Measurements from ENCODE around the gene CDYL2.

Gene CDYL2

DNA sequence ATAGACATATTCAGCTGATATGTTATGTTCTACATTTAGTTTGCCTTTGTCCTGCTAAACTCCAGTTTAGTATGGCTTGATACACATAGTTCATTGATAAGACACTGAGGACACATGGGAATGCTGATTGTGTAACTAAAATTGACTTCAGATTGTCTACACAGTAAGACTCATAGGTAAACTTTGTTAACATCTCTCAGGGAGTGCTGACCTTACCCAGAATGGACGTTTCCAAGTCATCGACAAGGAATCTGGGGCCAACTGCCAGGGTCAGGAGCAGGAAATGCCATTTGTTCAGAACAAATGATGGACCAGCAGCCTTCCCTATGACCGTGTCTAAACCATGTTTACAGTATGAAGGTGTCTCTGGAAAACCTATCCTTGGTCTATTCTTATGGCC is 204.9 kb downstream of the CDYL2 start:
- DNase-seq, result no peak

- no peak for DNase-seq
These were observed 207.7 kb downstream of the CDYL2 start for GRCh38 chr16:80596507-80597207.

DNA sequence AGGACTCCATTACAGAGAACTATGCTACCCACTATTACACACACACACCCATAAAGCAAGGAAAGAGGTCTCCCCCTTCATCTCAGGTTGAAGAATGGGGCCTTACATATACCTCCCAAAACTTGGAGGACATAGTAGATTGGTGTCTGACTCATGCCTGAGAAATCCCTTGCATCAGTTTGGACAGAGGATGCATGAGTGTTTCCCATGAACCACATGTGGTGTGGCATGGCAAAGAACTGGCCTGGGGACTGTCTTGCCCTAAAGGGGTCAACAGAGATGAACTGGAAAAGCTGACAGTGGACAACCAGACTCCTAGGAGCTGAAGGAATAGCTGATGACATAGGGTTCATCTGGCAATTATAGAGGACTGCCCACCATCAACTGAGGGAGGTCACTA is 209.6 kb downstream of the CDYL2 start:
- DNase-seq, result no peak

GRCh38 chr16:80592273-80592672 is 212.1 kb downstream of the CDYL2 start:
- DNase-seq, result no peak

- DNase-seq, result no peak
These were observed 213.1 kb downstream of the CDYL2 start for GRCh38 chr16:80591071-80591915.

DNA sequence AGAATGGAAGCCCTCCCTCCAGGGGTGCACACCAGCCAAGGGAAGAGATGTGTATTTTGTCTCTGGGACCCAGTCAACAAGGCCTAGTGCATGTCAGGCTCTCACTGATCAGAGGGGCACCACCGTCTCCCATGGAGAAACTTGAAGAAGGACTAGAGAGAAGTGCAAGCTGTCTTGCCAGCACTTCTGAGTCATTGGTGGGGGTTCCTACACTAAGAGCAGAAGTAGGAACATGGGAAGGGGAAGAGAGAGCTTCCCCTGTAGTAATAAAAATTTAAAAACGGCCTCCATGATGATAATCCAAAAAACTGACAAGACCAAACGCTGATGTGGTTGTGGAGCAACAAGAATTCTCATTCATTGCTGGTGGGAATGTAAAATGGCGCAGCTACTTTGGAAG is 217.3 kb downstream of the CDYL2 start:
- DNase-seq, result no peak

DNA sequence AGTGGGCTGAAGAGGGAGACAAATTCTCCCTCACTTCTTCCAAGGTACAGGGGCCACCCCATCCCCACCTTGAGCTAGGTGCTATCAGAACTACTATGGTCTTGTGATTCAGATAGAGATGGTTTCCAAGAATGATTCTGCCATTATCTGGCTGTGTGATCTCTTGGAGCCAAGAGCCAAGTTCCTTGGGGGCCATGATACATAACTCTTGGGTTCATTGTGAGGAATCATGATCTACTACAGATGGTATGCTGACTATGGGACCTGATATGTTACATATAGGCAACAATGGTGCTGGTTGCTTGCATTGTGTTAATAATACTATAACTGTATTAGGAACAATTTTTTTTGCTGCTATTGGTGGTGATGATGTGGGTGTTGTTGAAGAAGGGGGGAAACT is 217.9 kb downstream of the CDYL2 start:
- no peak for DNase-seq

DNA sequence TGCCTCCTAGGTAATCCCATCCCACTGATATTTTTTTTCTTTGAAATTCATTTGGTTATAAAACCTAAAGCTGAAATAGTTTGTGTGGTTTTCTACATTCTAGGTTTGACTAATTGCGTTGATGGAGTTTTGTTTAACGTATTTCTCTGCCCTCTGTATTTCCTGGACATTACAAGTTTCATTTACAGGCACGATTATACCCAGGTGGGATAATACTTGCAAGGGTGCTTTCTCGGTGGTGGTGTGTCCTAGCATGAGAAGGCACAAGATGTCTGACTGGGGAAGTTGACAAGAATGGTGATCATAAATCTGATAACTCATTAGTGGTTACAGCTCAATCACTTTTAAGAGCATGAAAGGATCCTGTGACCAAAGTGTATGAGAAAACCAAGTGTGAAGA is 218.6 kb downstream of the CDYL2 start:
- DNase-seq, result no peak

DNA sequence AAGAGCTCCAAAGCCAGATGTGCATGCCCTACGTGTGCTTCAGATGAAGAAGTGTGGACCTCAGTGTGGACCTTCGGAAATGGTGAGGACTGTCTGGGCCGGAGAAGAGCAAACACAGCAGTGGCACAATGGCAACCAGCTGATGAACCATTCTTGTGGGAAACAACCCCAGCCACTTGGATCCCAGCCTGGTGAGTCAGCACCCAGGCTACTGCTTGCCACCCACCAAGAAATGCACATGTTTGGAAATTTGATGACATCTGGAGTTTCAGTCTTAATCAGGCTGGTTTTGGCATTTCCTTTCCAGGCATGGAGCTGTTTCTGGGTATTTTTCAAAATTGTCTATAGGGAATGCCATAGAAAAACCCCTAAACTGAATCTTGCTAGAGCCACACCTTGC is 220.9 kb downstream of the CDYL2 start:
- peak in 5 of 51 donors; percentile 1 to 40 (median 10) for DNase-seq

GRCh38 chr16:80580109-80580832 is 224.1 kb downstream of the CDYL2 start:
- DNase-seq, result no peak

DNA sequence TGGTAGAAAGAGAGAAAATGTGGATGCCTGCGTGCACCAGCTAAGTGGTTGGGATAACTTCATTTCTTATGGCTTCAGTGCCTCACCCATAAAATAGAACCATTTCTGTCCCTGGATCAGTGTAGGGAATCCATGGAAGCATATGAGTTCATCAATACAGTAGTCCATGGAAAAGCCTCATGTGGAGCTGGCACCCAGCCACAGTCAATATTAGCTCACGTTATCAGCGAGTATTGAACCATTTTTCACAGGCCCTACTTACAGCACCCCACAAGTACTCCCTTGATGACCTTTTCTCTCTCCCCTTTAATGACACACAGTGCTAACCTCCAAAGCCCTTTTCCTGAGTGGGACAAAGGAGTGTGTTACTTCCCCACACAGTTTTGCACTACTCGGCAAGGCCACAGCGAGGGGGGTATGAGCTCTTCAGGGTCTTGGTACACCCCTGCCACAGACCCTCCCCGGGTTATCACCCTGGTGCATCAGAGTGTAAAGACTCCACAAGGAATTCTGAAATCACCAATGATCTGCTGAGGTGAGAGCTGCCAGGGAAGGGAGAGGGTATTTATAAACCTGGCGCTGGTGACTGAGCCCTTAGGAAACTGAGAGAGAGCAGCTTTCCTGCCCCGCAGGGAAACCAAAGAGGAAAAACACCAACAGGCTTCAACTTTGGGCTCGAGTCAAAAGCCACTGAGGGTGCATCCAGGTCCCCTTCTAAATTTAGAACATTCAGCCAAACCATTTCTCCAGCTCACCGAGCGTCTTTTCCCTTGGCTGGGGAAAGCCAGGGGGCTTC is 226.7 kb downstream of the CDYL2 start:
- no peak for DNase-seq

GRCh38 chr16:80576343-80576912 is 228.0 kb downstream of the CDYL2 start:
- DNase-seq, result no peak

DNA sequence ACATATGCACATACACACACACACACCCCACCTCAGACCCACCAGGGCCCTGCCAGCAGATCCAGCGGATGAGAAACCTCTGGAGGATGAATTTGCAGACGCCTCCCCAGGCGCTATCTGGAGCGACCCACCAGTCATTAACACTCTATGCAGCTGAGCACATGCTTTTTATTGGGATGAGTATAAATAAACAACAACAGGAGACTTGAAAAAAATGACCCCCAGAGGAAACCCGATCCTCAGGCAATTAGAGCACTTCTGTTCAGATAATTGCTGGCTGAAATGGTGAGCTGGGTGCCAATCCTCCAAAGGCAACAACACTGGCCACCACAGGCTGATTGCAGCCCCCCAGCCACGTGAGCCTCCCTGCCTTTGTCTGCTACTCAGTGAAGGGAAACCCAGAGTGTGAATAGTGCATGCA is 230.7 kb downstream of the CDYL2 start:
- DNase-seq, result no peak

DNA sequence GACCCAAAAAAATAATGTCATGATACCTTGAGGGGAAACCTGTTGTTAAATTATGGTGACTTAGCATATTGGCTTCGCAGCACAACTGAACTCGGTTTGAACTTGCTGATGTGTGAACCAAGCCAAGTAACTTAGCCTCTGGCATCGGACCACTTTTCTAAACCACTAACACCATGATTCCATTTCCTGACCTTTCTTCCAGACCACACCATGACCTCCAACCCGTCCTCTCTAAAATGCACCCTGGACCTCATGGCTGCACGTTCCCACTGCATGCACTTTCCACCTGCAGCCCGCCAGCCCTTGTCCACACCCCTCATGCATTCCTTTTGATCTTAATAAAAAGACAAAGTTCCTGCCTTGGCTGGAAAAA is 234.3 kb downstream of the CDYL2 start:
- no peak for DNase-seq

DNA sequence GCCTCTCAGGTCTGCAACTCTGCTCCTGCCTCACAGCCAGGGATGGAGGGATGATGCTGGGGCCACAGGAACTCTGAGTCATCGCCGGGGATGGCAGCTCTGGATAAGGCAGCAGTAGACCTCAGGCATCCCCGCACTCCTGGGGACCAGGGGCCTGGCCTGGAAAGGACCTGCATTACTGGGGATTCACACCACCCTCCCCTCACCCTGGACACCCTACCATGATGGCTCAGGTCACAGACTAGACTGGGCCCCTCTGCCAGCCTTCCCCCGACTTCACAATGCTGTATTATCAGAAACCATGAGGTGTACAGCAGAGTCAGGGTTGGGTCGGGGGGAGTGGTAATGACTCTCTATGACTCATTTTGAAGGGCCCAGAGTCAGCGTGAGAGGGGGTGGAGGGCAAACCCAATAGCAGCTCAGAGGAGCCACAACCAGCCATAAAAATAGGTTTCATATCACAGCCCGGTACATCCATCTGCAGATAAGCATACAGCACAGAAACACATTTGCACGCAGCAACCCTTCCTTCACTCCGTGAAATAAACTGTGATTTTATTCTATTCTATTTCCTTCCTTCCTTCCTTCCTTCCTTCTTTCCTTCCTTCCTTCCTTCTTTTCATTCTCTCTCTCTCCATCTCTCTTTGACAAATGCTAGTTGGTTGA is 234.8 kb downstream of the CDYL2 start:
- DNase-seq, result no peak

DNA sequence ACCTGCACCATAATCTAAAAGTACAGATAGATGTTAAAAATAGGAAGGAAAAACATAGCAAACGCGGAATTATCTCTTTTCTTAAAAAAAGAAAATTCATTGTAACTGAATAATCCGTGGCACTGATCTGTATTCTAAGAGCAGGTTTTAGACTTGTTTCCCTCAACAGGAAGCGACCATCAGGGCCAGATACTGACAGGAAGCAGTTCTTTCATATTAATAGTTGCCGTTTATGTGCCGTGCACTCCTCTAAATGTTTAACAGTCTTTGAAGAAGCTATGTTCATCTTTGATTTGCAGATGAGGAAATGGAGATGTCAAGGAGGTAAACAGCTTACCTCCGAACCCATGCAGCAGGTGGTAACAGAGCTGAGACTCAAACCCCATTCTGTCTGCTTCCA is 240.0 kb downstream of the CDYL2 start:
- no peak for DNase-seq

DNA sequence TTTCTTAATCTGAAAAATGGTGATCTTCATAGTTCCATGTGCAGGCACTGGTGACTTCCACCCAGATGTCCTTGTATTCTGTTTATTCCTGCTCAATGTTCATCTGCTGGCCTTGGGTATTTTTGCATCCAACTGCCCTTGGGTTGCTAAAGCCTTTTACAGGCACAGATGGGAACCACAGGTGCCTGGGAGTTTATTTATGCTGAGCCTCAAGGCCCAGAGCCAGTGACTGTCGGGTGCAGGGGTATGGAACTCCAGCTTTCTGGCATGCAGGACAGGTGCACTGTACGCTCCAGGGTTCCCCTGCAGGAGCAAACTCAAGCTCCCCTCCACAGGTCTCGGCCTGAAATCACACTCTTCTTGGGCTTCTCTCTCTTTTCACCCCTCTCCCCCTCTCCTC is 241.3 kb downstream of the CDYL2 start:
- no peak for DNase-seq

DNA sequence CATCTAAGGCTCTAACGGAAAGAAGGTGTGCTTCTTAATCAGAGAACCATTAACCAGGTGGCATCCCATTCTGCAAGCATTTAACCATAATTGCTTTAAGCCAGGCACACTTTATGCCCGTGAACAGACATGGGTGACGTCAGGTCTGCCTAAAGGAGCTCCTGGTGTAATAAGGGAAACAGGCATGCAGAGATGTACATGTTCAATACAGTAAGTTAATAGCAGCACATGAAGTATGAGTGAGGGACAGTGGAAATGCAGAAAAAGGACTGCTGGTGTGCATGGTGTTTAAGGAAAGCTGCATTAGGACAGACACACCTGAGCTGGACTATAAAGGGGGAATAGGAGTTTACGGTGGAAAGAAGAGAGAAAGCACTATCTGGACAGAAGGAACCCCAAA is 245.0 kb downstream of the CDYL2 start:
- no peak for DNase-seq

DNA sequence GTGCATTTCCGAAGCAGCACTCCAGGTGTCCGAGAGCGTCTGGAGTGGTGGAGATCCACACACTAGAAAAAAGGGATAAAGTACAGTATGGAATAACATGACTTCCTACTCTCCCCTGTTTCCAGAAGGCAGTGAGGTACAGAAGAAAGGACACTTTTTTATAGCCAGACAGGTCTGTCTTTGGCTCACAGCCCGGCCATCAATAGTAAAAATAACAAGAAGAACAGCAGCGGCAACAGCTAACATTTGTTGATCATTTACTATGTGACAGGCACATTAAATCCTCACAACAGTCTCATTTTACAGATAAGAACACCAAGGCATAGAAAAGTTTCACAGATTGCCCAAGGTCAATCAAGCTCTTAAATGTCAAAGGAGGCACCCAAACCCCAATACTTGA is 247.4 kb downstream of the CDYL2 start:
- no peak for DNase-seq

DNA sequence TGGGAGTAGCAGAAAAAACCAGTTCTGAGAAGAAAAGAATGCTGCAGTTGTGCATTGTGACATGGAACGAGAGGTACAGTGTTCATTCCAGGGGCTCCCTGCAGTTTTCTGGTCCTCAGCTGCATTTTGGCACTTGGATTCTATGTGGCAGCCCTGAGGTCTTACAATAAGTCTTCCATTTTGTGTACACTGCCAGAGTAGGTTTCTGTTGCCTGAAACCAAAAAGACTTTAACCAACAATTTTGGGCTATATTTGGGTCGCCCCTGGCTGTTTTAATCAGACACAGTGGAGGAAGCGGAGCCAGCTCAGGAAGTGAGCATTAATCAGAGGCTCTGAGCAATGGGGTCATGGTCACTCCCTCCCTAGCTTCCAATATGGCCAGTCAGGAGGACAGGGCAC is 247.9 kb downstream of the CDYL2 start:
- DNase-seq, result no peak

DNA sequence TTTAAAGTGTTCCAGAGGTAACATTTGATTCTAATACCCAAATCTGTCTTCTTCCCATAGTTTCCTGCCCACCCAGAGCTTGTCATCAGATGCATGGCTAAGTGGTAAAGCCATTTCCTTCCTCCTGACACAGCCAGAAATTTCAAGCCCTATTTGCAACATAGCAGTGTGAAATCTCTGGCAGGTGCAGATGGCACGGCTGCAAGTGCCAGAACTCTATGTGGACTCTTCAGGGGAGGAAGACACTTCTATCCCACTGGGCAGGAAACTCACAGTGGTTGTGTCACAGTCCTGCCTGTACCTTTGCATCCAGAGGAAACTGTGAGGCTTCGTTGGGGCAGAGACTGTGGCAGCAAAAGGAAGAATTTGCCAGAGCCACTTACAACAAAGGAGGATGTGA is 250.4 kb downstream of the CDYL2 start:
- DNase-seq, result no peak
